Activated CD4-positive, alpha-beta T cell treated with anti-CD3 and anti-CD28 coated beads for 4 hours (primary cell): ENCODE results near the gene AGRN.
"Not testable (repeated sequence)": the region's sequence is repeated elsewhere in the genome, so short reads cannot be mapped to it uniquely, and the experiment has no call there.

ENCODE experiments used
- DNase-seq, 2 donors: peaks; one replicate each; pipeline ENCODE4 v3.0.0-alpha.2; 2020

AGRN gene

GRCh38 chr1:1098681-1099421 is 78.9 kb downstream of the AGRN start:
- DNase-seq = no peak

- no peak for DNase-seq
Observed at GRCh38 chr1:1099506-1100183, 79.7 kb downstream of the AGRN start.

GRCh38 chr1:1100296-1100695 is 80.4 kb downstream of the AGRN start:
- DNase-seq = no peak

- DNase-seq = no peak
Observed at GRCh38 chr1:1101503-1101902, 81.6 kb downstream of the AGRN start.

GRCh38 chr1:1104152-1104551 is 84.2 kb downstream of the AGRN start:
- not testable (repeated sequence) for DNase-seq
